SJSA1 (cell line): ENCODE measurements around the gene RYR2. TPM values are rescaled to one million over a fixed set of nuclear protein-coding genes. Genes with fewer than 3 reads are reported as not detected.
"Not testable (repeated sequence)": the region's sequence is repeated elsewhere in the genome, so short reads cannot be mapped to it uniquely, and the experiment has no call there.

ENCODE experiments used
- DNase-seq, 2 experiments: peaks; one replicate each; pipeline ENCODE4 v3.0.0-alpha.2; 2015 to 2020; ENCODE audit warnings: low spot score in 2 of 2, low read depth in 1 of 2
- H3K27ac ChIP-seq: fragments of 250-450 bp; sonication (Bioruptor Pico); 2 replicates; pipeline ENCODE4 v1.5.1; 2020; ENCODE audit warnings: mild to moderate bottlenecking, moderate library complexity
- H3K27me3 ChIP-seq: fragments of 250-450 bp; sonication (Bioruptor Pico); replicated peaks from 2 replicates; pipeline ENCODE4 v1.5.1; 2020; ENCODE audit warnings: mild to moderate bottlenecking, moderate library complexity
- H3K36me3 ChIP-seq: fragments of 250-450 bp; sonication (Bioruptor Pico); 2 replicates; pipeline ENCODE4 v1.5.1; 2020; ENCODE audit warnings: mild to moderate bottlenecking
- H3K4me1 ChIP-seq: fragments of 250-450 bp; sonication (Bioruptor Pico); replicated peaks from 2 replicates; pipeline ENCODE4 v1.6.1; 2021; ENCODE audit warnings: mild to moderate bottlenecking
- H3K4me3 ChIP-seq: fragments of 250-450 bp; sonication (Bioruptor Pico); 2 replicates; pipeline ENCODE4 v1.5.1; 2020; ENCODE audit warnings: mild to moderate bottlenecking
- H3K9me3 ChIP-seq: fragments of 250-450 bp; sonication (Bioruptor Pico); replicated peaks from 2 replicates; pipeline ENCODE4 v1.5.1; 2020; ENCODE audit warnings: mild to moderate bottlenecking
- total RNA-seq: library from RNA; depleted of rRNA; stranded (reverse); fragments of >200 nt; shearing (Covaris generic); gene quantifications from 2 replicates; pipeline ENCODE4 v1.2.3, GENCODE V29; 2014

RYR2 gene
- total RNA-seq, 1 experiment from 2014 or later, result not detected

DNA sequence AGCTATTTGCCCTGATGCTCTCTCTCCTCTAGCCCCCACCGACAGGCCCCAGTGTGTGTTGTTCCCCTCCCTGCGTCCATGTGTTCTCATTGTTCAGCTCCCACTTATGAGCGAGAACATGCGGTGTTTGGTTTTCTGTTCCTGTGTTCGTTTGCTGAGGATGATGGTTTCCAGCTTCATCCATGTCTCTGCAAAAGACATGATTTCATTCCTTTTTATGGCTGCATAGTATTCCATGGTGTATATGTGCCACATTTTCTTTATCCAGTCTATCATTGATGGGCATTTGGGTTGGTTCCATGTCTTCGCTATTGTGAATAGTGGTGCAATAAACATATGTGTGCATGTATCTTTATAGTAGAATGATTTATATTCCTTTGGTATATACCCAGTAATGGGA lies 110.0 kb downstream of the RYR2 start:
- not testable (repeated sequence) for DNase-seq, H3K36me3 ChIP-seq, H3K9me3 ChIP-seq, H3K27me3 ChIP-seq, H3K4me1 ChIP-seq, H3K27ac ChIP-seq, H3K4me3 ChIP-seq

DNA sequence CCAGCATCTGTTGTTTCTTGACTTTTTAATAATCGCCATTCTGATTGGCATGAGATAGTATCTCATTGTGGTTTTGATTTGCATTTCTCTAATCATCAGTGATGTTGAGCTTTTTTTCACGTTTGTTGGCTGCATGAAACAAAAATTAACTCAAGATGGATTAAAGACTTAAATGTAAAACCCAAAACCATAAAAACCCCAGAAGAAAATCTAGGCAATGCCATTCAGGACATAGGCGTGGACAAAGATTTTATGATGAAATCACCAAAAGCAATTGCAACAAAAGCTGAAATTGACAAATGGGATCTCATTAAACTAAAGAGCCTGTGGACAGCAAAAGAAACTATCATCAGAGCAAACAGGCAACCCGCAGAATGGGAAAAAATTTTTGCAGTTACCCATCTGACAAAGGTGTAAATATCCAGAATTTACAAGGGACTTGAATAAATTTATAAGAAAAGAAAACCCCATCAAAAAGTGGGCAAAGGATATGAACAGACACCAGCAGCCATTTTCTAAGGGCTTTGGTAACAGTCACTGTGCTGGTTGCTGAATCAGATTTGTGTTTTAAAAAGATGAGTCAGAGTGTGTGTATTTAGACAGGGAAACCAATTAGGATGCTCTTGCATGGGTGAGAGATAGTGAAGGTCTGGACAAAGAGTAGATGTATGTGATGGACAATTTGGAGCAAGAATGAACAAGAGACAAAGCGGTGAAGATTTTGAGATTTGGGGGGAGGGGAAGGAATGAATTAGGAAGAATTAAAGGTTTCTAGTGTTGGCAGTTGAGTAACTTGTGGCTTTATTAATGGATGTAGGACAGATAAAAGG lies 110.7 kb downstream of the RYR2 start:
- Histone ChIP-seq H3K4me3 (no peak overlapping the region), H3K27ac (no peak overlapping the region)
- no peak for DNase-seq

DNA sequence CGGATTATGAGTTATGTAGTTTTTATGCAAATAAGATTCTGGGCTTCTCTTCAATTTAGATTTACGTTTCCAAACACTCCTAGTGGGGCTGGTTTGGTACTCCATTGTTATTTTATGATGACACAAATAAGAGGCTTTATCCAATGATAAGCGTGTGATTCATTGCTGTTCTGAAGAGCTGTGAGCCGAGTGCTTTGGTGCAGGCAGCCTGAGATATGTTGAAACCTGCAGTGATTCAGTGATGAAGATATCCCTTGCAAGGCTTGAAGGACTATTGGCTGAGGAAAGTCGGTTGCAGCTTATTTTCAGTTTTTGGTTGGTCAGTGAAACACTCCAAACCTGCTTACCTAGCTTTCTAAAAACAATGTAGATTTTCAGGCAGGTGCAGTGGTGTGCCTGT lies 112.2 kb downstream of the RYR2 start:
- H3K4me1 ChIP-seq, result no peaks in the 10 kb centered on the region
- no peaks in the 10 kb centered on the region for H3K27me3 ChIP-seq
- no peak overlapping the region for H3K4me3 ChIP-seq
- no peak overlapping the region for H3K27ac ChIP-seq
- no peaks in the 10 kb centered on the region for H3K9me3 ChIP-seq
- H3K36me3 ChIP-seq, result no peaks in the 10 kb centered on the region
- no peak for DNase-seq

More for the DNA sequence above, 110.7 kb downstream of the RYR2 start:
- H3K36me3 ChIP-seq, result no peaks in the 10 kb centered on the region
- no peaks in the 10 kb centered on the region for H3K27me3 ChIP-seq
- no peaks in the 10 kb centered on the region for H3K9me3 ChIP-seq
- no peaks in the 10 kb centered on the region for H3K4me1 ChIP-seq

DNA sequence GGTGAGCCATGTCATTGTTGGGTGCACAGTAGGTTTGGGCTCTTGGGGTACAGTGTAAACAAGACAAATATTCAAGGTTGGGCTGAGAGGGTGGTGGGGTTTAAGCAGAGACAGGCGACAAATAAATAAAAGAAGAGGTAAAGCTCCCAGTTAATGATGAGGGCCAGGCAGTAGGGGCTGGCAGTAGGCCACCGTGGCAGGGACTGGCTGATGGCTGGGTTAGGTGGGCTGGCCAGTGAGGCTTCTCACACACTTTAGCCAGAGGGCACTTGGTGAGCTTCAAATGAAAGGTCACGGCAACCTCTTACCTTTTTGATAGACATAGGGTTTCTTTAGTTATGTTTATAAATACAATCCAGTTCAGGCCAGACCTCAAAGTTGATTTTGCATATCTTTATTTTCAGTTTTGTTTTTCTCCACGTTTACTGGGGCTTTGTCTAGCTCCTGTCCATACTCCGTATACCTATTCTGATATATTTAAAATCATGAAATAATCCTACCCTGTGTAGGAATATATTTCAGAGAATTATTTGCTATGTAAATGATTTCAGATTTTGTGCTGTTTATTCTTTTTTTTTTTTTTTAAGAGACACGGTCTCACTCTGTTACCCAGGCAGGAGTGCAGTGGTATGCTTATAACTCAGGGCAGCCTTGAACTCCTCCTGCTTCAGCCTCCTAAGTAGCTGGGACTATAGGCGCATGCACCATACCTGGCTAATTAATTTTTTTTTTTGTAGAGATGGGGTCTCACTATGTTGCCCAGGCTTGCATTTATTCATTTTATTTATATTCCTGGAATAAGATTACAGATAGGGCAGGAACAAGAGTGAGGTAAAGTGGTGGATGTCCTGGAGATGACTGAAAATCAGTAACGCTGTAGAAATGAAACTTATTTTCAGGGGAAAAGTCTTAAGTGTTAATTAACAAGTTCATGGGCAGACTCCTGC lies 122.7 kb downstream of the RYR2 start:
- no peak for DNase-seq
- Histone ChIP-seq H3K9me3 (0 out of 2 replicates have a peak, but pooled peaks cover 4% of the 10 kb centered on the region), H3K4me1 (no peaks in the 10 kb centered on the region), H3K36me3 (no peaks in the 10 kb centered on the region), H3K27me3 (no peaks in the 10 kb centered on the region), H3K4me3 (no peak overlapping the region), H3K27ac (no peak overlapping the region)

DNA sequence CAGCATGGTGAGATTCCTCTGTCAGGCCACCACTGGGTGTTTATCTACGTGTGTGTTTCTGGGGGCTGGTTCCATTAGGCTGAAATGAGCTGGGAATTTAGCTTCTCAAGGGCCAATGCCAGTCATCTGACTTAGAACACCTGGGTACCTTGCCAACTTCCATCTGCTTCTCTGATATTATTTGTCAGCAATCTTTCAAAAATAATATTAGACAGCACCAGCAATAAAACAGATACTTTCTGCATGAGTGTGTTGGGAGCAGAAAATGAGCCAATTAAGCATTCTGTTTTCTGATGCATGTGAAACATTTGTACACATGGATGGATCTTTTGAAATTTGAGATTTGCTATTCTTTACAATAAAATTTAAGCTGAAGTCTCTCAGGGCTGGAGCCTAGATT lies 124.1 kb downstream of the RYR2 start:
- Histone ChIP-seq H3K36me3 (no peaks in the 10 kb centered on the region), H3K4me1 (no peaks in the 10 kb centered on the region), H3K4me3 (no peak overlapping the region), H3K9me3 (0 out of 2 replicates have a peak, but pooled peaks cover 4% of the 10 kb centered on the region), H3K27me3 (no peaks in the 10 kb centered on the region), H3K27ac (no peak overlapping the region)
- no peak for DNase-seq

DNA sequence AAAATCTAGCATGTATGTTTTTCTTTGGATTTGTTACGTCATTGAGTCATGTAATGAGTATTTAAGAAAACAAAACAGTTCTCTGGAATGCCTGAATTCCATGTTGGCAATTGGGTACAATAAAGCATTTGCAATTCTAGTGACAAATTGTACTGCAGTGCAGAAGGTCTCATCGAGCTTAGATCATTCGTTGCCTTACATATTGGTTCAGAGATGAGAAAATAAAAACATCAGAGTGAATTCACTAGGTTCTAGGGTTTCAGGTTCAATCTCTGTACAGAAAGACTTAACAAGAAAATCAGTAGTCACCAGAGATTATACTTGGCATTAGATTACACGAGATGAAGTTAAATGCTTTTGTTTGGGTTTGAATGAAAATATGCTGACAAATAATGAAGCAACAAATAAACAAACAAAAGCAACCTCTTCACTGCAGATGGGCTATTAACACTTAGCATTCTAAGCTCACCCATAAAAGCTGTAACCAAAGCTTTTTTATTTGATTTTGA lies 124.7 kb downstream of the RYR2 start:
- Histone ChIP-seq H3K27me3 (no peaks in the 10 kb centered on the region), H3K4me3 (no peak overlapping the region), H3K4me1 (no peaks in the 10 kb centered on the region), H3K9me3 (0 out of 2 replicates have a peak, but pooled peaks cover 4% of the 10 kb centered on the region), H3K27ac (no peak overlapping the region), H3K36me3 (no peaks in the 10 kb centered on the region)
- DNase-seq, result no peak

DNA sequence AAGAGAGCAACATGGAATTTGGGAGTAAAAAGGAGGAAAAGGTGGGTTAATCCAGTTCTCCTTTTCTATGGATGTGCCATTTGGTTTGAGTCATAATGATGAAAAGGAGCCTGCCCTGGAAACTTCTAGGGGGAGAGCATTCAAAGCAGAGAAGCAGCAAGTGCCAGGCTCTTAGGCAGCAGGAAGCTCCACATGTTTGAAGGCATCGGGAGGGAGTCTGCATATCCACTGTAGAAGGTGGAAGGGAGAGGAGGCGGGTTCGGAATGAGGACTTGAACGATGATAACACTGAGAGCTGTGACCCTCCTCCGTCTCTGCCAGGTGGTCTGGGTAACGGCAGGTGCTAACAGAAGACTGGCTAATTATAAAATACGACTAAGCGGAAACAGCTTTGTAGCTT lies 128.2 kb downstream of the RYR2 start:
- no peaks in the 10 kb centered on the region for H3K27me3 ChIP-seq
- no peak overlapping the region for H3K4me3 ChIP-seq
- H3K9me3 ChIP-seq, result no peaks in the 10 kb centered on the region
- no peak overlapping the region for H3K27ac ChIP-seq
- H3K36me3 ChIP-seq, result no peaks in the 10 kb centered on the region
- no peak for DNase-seq
- no peaks in the 10 kb centered on the region for H3K4me1 ChIP-seq

DNA sequence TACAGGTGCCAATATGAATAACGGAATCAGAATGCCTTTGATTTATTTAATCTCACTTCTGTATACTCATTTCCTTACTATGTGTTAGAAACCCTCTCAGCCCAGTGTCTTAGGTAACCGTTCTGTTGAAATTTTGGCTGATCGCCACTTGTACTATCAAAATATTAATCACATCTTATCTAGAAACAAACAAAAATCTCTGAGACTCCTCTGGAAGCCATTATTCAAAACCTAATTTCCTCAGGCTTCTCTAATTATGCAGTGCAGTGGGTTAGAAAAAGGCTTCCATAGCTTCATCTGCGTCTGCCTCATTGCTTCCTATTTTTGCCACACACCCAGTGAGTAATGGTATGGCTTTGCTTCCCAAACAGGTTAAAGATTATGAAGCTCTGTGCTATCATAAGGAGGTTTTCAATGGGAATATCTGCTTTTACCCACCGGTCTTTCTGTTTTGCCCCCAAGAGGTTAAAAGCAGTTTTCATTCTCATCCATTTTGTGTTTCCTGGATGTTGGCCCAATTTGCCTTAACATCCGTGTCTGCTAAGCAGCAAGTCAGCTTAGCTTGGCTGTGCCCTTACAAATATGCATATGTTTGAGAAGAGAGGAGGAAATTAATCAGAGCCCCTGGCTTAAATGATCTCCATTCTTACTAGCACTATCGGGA lies 129.6 kb downstream of the RYR2 start:
- no peaks in the 10 kb centered on the region for H3K4me1 ChIP-seq
- no peaks in the 10 kb centered on the region for H3K36me3 ChIP-seq
- DNase-seq, result no peak
- no peaks in the 10 kb centered on the region for H3K27me3 ChIP-seq
- H3K4me3 ChIP-seq, result no peak overlapping the region
- no peak overlapping the region for H3K27ac ChIP-seq
- H3K9me3 ChIP-seq, result no peaks in the 10 kb centered on the region

DNA sequence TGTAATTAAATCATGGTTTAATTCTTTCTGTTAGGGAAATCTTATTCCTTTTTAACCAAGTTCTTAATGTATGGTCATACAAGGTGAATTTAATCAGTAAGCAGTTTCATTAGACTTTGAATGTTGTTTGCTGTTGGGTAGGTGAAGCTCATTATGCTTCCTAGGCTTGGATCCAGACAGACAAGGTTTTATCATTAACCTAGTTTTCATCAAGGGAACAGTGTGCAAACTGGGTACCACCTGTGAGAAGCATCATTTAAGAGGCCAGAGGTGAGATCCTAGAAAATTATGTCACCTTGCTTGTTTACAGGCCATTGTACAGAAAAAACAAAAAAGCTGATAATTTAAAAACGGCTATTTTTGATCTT lies 130.1 kb downstream of the RYR2 start:
- no peaks in the 10 kb centered on the region for H3K27me3 ChIP-seq
- H3K9me3 ChIP-seq, result no peaks in the 10 kb centered on the region

DNA sequence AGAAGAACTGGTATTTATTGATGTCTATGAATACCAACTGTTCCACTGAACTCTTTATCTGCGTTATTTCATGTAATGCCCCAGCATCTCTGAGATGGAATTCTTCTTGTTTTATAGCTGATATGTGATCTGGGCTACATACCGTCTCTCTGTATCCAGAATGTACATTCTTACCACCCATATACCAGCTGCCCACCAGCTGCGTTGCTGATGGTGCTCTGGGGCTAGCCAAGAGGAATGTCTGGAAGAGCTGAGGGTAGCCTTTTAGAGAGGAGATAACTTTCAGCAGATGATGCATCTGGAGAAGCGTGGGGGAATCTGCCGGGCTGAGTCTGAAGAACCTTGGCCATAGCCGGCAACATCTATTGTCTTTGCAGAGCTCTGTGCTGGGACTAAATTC lies 137.5 kb downstream of the RYR2 start:
- DNase-seq, result no peak
- H3K27ac ChIP-seq, result no peak overlapping the region
- H3K4me1 ChIP-seq, result no peaks in the 10 kb centered on the region
- no peaks in the 10 kb centered on the region for H3K36me3 ChIP-seq
- peaks cover 2% of the 10 kb centered on the region; the same call in 1 of the 2 replicates for H3K9me3 ChIP-seq
- no peak overlapping the region for H3K4me3 ChIP-seq
- no peaks in the 10 kb centered on the region for H3K27me3 ChIP-seq

More for the DNA sequence above, 130.1 kb downstream of the RYR2 start:
- Histone ChIP-seq H3K4me3 (no peak overlapping the region), H3K36me3 (no peaks in the 10 kb centered on the region), H3K4me1 (no peaks in the 10 kb centered on the region), H3K27ac (no peak overlapping the region)
- no peak for DNase-seq

DNA sequence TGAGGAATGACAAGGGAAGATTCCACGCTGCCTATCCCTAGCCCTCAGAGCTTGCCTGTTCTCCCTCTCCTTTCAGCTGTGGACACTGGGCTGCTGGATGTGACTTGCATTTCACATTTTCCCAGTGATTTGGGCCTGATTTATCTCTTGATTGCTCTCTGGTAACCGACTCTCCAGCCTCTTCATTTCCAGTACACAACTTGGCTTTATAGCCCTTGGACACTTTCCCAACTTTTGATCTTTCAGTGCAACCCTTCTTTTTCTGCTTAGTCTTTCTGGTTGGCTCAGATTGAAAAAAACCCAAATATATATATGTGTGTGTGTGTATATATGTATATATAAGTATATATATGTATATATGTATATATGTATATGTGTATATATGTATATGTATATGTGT lies 138.3 kb downstream of the RYR2 start:
- Histone ChIP-seq H3K27me3 (no peaks in the 10 kb centered on the region), H3K36me3 (no peaks in the 10 kb centered on the region), H3K27ac (no peak overlapping the region), H3K4me1 (no peaks in the 10 kb centered on the region), H3K4me3 (no peak overlapping the region), H3K9me3 (peaks cover 2% of the 10 kb centered on the region; the same call in 1 of the 2 replicates)
- DNase-seq, result no peak

DNA sequence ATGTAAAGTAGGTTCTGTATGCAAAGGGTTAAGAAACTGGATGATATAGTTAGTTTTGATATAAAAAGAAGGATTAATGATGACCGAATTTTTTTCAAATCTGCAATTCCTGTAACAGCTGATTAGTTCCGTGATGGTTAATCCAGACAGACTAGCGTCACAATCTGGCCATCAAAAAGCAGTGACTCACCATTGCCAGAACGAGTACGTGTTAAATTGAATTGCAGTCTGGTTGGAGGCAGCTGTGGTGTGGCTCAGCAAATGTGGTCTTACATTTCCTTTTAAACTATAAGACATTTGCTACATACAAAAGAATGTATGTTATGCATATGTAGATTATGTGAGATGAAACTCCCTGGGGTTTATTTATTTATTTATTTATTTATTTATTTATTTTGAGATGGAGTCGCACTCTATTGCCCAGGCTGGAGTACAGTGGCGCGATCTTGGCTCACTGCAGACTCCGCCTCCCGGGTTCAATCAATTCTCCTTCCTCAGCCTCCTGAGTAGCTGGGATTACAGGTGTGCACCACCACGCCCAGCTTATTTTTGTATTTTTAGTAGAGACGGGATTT lies 139.8 kb downstream of the RYR2 start:
- Histone ChIP-seq H3K27ac (no peak overlapping the region), H3K4me3 (no peak overlapping the region), H3K27me3 (no peaks in the 10 kb centered on the region), H3K36me3 (no peaks in the 10 kb centered on the region), H3K4me1 (no peaks in the 10 kb centered on the region), H3K9me3 (peaks cover 2% of the 10 kb centered on the region; the same call in 1 of the 2 replicates)
- no peak for DNase-seq

DNA sequence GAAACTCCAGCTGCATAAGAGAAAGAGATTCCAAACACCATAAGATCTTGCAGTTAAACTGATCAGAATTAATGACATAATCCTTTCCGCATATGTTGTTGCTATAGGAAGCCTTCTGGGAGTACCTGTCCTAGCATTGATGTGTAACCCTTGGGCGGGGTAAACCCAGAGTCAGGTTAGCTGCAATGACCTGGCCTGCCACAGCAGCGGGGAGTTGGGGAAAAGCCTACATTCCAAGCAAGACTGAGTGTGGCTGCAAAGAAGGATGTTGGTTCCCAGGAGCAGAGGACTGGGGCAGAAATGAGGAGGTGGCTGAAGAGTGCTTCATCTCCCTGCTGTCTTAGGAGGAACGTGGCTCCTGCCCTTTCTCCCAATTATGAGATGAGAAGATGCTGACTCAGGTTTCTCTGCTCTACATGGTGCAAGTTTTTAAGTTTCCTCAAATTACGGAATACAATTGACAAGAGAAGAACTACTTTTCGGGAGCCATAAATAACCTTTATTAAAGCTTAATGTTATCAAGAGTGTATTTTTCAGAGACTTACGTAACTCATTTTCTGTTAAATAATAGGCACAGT lies 142.1 kb downstream of the RYR2 start:
- H3K27me3 ChIP-seq, result no peaks in the 10 kb centered on the region
- no peak overlapping the region for H3K4me3 ChIP-seq
- no peak for DNase-seq
- H3K4me1 ChIP-seq, result no peaks in the 10 kb centered on the region
- H3K9me3 ChIP-seq, result peaks cover 5% of the 10 kb centered on the region; the same call in 1 of the 2 replicates
- H3K36me3 ChIP-seq, result no peaks in the 10 kb centered on the region
- no peak overlapping the region for H3K27ac ChIP-seq
